GM19372 (cell line): ENCODE results near the gene U2AF1L4.

ENCODE experiments used
- ATAC-seq: cut with Tn5 transposase; IDR thresholded peaks from one replicate; pipeline ENCODE4 v1.9.1; 2021; ENCODE audit warnings: mild to moderate bottlenecking, low read depth, moderate library complexity; ENCODE audit not compliant: unreplicated experiment

The U2AF1L4 gene

DNA sequence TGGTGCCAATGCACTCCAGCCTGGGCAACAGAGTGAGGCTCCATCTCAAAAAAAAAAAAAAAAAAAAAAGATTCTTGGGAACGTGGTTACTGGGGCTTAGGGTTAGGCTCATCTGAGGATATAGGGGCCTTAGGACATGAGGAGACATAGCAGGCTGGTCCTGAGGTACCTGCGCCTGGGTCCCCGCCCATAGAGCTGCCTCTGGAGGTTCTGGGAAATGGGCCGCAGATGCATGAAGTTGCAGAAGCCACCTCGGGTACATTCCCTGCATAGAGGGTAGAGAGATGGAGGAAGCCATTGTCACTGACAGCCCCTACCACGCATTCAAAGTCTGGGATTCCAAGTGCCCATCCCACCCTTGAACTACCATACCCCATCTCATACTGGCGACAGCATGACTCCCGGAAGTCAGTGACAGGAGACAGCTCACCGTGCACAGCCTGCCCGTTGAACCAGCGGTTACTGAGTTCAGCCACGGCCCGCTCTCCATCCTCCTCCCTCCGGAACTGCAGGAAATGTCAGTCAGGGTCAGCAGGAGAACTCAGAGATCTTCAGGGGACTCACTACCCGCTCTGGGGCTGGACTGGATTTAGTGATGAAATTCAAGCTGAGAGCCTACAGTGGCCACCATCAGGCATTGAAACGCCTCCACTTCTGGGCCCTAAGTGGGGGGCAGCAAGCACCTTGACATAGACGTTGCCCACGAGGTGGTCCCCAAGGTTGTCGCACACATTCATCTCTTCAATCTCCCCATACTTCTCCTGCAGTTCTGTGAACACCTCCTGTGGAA, 1.4 kb downstream of the U2AF1L4 start:
- no peak for ATAC-seq

- no peak for ATAC-seq
Measured at GRCh38 chr19:35742121-35742724, 3.0 kb downstream of the U2AF1L4 start, which contains the start of gene IGFLR1. IGFLR1 (minus strand) TSS chr19:35742452; CDS start chr19:35741180, 1,272 bp downstream.

DNA sequence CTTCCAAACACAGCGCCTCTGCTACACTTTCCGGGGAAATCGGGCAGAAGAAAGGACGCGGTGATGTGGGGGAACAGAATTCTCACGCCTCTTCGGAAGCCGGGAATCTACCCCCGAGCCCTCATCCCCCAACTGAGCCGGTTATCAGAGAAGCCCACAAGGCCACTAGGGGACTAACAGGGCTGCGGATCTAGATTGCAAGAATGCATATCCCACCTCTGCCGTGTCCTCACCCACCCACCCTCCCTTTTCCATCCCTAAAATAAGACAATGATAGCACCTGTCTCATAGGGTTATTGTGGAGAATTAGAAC, 4.1 kb downstream of the U2AF1L4 start:
- ATAC-seq, result no peak

DNA sequence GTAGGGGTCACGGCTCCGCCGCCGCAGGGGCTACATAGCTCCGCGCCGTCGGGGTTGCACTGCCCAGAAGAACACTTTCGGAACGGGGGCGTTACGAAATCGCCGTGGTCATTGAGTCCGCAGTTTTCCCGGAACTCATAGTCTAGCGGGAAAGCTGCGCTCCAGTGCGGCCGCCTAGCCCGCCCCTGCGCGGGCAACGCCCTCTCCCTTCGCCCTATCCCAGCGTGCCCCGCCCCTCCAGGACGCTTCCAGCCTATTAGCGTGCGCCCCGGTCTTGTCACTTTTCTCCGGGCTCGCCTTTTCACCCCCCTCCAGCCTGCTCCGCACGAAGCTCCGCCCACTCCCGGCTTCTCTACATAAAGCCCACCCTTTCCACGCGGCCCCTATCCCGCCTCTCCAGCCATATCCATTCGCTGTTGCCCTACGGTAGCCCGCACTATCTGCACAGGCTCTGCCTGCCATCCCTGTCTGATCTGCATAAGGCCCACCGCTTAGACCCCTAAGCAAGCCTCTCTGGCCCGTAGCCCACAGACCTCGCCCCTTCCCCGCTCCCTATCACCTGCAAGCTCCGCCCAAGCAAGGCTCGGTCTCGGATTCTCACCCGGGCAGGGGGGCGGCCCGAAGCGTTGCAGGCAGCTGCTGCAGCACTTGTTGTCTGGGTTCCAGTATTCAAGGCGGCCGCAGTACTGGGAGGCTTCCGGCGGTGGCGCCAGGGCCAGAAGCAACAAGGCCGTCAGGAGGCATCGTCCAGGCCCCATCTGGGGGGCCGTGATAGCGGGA, 4.6 kb downstream of the U2AF1L4 start:
- peak; percentile 55 for ATAC-seq

GRCh38 chr19:35740108-35740422, 5.2 kb downstream of the U2AF1L4 start:
- peak; percentile 20 for ATAC-seq

DNA sequence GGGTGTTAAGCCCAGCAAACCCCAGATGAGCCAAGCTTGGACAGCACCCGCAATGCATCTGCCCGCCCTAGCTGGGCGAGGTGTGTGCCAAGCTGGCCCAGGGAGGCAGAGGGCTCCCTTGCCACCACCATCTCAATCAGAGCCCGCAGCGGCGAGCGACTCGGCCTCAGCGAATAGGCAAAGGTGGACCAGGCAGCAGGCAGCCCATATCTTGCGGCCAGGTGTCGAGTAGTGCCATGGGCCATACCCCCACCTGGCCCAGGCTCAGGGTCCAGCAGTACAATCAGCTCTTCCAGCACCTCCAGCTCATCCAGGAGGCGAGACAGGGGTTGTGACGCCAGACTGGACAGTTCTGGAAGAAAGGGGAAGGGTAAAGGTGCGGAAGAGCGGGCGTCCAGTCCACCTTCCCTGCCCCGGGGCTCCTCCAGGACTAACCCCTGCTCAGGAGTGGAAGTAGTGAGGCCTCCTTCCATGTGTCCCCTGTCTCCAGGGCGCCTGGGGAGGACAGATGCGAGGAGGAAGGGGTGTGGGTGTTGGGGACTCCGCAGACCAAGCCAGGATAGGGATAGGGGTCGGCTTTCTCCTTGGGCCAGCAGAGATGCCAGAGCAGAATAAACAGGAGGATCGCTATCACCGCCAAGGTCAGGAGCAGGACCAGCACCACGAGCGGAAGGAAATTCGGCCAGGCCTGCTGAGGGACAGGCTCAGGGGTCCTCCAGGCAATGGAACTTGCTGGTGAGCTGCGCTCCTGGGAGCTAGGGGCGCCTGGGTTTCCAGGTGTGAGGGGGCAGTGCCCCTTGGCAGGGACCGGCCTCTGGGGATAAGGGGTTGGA, 5.7 kb downstream of the U2AF1L4 start:
- ATAC-seq, result no peak

GRCh38 chr19:35738887-35739229, 6.4 kb downstream of the U2AF1L4 start:
- no peak for ATAC-seq

GRCh38 chr19:35738021-35738886, 7.0 kb downstream of the U2AF1L4 start:
- ATAC-seq, result no peak

GRCh38 chr19:35736913-35737886, 8.0 kb downstream of the U2AF1L4 start:
- ATAC-seq, result no peak

DNA sequence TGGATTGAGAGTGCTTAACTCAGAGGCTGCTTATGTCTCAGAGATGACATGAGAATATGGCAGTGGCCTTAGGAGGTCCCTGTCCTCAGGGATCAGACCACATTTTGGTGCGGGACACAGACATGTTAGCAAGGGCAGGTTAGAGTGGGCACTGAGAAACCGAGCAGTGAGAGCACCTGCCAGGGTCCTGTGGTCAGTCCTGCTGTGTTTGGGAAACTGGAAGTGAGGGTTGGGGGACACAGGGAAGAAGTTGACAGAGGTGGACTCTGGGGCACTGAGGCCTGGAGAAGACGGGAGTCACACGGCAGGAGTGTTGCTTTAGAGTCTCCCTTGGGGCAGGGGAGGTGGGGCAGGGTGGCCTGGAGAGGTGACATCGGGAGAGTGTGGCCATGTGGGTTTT, 10.3 kb downstream of the U2AF1L4 start:
- no peak for ATAC-seq

DNA sequence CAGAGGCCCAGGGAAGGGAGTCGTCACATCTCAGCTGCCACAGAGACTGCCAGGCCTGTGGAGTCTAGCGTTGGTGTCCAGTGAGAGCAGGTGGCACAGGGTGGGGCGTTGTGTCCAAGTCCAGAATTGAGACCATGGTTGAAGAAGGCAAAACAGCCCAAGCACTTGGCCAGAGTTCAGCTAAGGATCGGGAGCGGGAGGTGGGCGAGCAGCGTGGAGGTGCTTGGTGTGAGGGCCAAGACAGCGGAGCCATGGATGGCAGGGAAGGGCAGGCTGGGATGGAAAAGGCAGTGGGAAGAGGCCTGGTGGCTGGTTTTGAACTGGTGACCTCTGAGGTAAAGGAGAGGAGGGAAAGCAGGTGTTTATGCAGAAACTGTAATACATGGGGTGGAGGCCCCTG, 10.9 kb downstream of the U2AF1L4 start:
- ATAC-seq, result no peak

- ATAC-seq, result no peak
Measured at GRCh38 chr19:35733180-35734125, 11.8 kb downstream of the U2AF1L4 start.

DNA sequence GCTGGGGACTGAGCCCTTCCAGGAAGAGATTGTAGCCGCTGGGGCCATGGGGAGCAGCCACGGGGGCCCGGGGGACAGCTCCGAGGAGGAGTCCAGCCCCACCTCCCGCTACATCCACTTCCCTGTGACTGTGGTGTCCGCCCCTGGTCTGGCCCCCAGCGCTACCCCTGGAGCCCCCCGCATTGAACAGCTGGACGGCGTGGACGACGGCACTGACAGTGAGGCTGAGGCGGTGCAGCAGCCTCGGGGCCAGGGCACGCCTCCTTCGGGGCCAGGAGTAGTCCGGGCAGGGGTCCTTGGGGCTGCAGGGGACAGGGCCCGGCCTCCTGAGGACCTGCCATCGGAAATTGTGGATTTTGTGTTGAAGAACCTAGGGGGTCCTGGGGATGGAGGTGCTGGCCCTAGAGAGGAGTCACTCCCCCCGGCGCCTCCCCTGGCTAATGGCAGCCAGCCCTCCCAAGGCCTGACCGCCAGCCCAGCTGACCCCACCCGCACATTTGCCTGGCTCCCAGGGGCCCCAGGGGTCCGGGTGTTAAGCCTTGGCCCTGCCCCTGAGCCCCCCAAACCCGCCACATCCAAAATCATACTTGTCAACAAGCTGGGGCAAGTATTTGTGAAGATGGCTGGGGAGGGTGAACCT, 12.6 kb downstream of the U2AF1L4 start:
- ATAC-seq, result no peak

GRCh38 chr19:35731779-35732405, 13.3 kb downstream of the U2AF1L4 start:
- ATAC-seq, result no peak

DNA sequence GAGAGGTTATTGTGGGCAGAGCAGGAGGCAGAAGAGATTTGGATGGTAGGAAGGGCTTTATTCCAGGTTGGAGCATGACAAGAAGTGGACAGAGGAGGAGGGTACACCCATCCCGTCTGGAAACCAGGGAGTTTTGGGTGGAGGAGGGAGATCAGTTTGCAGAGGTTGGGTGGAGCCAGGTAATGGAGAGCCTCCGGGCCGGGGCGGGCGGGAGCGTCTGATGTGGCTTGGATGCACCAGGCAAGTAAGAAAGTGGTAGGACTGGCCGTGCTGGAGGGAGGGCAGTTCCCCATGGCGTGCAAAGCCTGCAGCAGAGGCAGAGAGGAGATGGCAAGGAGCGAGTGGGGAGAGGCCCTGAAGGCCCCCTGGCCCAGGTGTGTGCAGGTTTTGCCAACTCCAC, 13.9 kb downstream of the U2AF1L4 start:
- ATAC-seq, result no peak

DNA sequence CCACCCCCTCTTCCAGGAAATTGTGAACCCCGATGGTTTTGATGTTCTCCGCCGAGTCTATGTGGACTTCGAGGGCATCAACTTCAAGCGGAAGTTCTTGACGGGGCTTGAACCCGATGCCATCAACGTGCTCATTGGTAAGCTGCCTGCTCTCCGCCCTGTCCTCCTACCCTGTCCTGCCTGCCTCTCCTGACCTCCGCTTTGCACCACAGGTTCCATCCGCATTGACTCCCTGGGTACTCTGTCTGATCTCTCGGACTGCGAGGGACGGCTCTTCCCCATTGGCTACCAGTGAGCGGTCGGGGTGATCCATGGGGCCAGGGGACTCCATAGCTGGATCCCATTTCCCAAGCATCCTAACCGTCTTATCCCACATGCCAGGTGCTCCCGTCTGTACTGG, 14.9 kb downstream of the U2AF1L4 start:
- no peak for ATAC-seq

- no peak for ATAC-seq
Measured at GRCh38 chr19:35729763-35730162, 15.5 kb downstream of the U2AF1L4 start.
